HepG2 (cell line): Measurements from ENCODE around the gene WNK4. TPM values are rescaled to one million over a fixed set of nuclear protein-coding genes. Genes with fewer than 3 reads are reported as not detected.
A peak's percentile ranks its signal among the peaks of the same experiment; 100 is the strongest.

Experiments used
- ATF5 ChIP-seq: sonication (generic); formaldehyde crosslinking; IDR thresholded peaks from 2 replicates; pipeline ENCODE4 v1.4.0; 2020; ENCODE audit warnings: mild to moderate bottlenecking, low read depth, missing genetic modification reagents
- CBX5 ChIP-seq: sonication (generic); formaldehyde crosslinking; IDR thresholded peaks from 2 replicates; pipeline ENCODE4 v1.4.0; 2020; ENCODE audit warnings: missing genetic modification reagents, borderline replicate concordance
- FIP1L1 ChIP-seq: fragments of 200-400 bp; formaldehyde crosslinking; IDR thresholded peaks from 2 replicates; pipeline ENCODE4 v1.6.1; 2018; ENCODE audit warnings: low read depth, mild to moderate bottlenecking, low read length, moderate library complexity, borderline replicate concordance; ENCODE audit not compliant: insufficient read depth
- GTF2F1 ChIP-seq: fragments of 150-350 bp; IDR thresholded peaks from 2 replicates; pipeline ENCODE4 v1.6.1; 2014; ENCODE audit warnings: low read length
- HOXA9 ChIP-seq: sonication (generic); formaldehyde crosslinking; IDR thresholded peaks from 2 replicates; pipeline ENCODE4 v1.8.1; 2022; ENCODE audit warnings: missing genetic modification reagents, mild to moderate bottlenecking, moderate library complexity, borderline replicate concordance
- KIAA2018 ChIP-seq: sonication (generic); formaldehyde crosslinking; IDR thresholded peaks from 2 replicates; pipeline ENCODE4 v1.5.0; 2020; ENCODE audit warnings: mild to moderate bottlenecking, missing genetic modification reagents, borderline replicate concordance
- PAWR ChIP-seq: sonication (generic); formaldehyde crosslinking; IDR thresholded peaks from 2 replicates; pipeline ENCODE4 v1.4.0; 2020; ENCODE audit warnings: missing genetic modification reagents, mild to moderate bottlenecking, borderline replicate concordance
- PCBP1 ChIP-seq: fragments of 200-400 bp; formaldehyde crosslinking; IDR thresholded peaks from 2 replicates; pipeline ENCODE4 v1.6.1; 2017; ENCODE audit warnings: mild to moderate bottlenecking, low read depth, low read length, borderline replicate concordance
- PHF5A ChIP-seq: IDR thresholded peaks from one replicate; pipeline ENCODE4 v1.6.1; 2018; ENCODE audit warnings: low read depth, missing genetic modification reagents; ENCODE audit not compliant: unreplicated experiment
- SALL1 ChIP-seq: sonication (generic); formaldehyde crosslinking; IDR thresholded peaks from 2 replicates; pipeline ENCODE4 v1.8.0; 2022; ENCODE audit warnings: mild to moderate bottlenecking, missing genetic modification reagents
- SATB2 ChIP-seq: sonication (generic); formaldehyde crosslinking; IDR thresholded peaks from 2 replicates; pipeline ENCODE4 v1.5.0; 2020; ENCODE audit warnings: missing genetic modification reagents
- SPEN ChIP-seq: sonication (generic); formaldehyde crosslinking; IDR thresholded peaks from 2 replicates; pipeline ENCODE4 v1.5.1; 2020; ENCODE audit warnings: low read depth, mild to moderate bottlenecking, missing genetic modification reagents
- THYN1 ChIP-seq: sonication (generic); formaldehyde crosslinking; IDR thresholded peaks from 2 replicates; pipeline ENCODE4 v1.8.1; 2023; ENCODE audit warnings: low read depth, mild to moderate bottlenecking, moderate library complexity, missing genetic modification reagents, borderline replicate concordance
- XBP1 ChIP-seq: sonication (generic); formaldehyde crosslinking; IDR thresholded peaks from 2 replicates; pipeline ENCODE4 v1.5.0; 2020; ENCODE audit warnings: missing genetic modification reagents
- ZNF274 ChIP-seq: sonication (generic); formaldehyde crosslinking; IDR thresholded peaks from 2 replicates; pipeline ENCODE4 v1.5.1; 2020; ENCODE audit warnings: mild to moderate bottlenecking, missing genetic modification reagents
- ZNF564 ChIP-seq: sonication (generic); formaldehyde crosslinking; IDR thresholded peaks from 2 replicates; pipeline ENCODE4 v1.8.1; 2023; ENCODE audit warnings: mild to moderate bottlenecking, missing genetic modification reagents
- ZUFSP ChIP-seq: sonication (generic); formaldehyde crosslinking; IDR thresholded peaks from 2 replicates; pipeline ENCODE4 v1.9.0; 2021; ENCODE audit warnings: missing genetic modification reagents, mild to moderate bottlenecking, borderline replicate concordance
- polyA plus RNA-seq, 8 experiments: library from polyadenylated mRNA; depleted of rRNA in 3 of 8; stranded (reverse) in 7 of 8; unstranded in 1 of 8; fragments of >200 nt; fragmentation: Illumina TruSeq in 4 of 8; extraction: Trizol in 4 of 8; gene quantifications; 2 replicates each; pipeline versions ENCODE4 v1.2.1 to v1.2.3, GENCODE V29; 2011 to 2016; ENCODE audit warnings: low read depth in 4 of 8, missing spikeins in 1 of 8, mixed read lengths in 1 of 8; ENCODE audit not compliant: insufficient read depth in 1 of 8
- total RNA-seq, 5 experiments: library from RNA; depleted of rRNA; stranded (reverse); fragments of >200 nt; fragmentation: Illumina TruSeq; extraction: Trizol; gene quantifications; 2 replicates each; pipeline ENCODE4 v1.2.3, GENCODE V29; 2016; ENCODE audit warnings: low read depth in 1 of 5

The WNK4 gene
- total and polyA plus RNA-seq, 2 of the 13 experiments (the other 11 are each of a cell fraction or from before 2014, with no cell fraction given) = 2.7 to 13.7 TPM

GRCh38 chr17:42744283-42744805 is 36.1 kb upstream of the WNK4 start (continued):
- TF ChIP-seq XBP1 (CRISPR knock-in tag) = no peak
- no peak for TF ChIP-seq ATF5 (CRISPR knock-in tag)
- TF ChIP-seq SATB2 (CRISPR knock-in tag) = no peak
- TF ChIP-seq ZNF564 = no peak
- TF ChIP-seq THYN1 (CRISPR knock-in tag) = no peak
- no peak for TF ChIP-seq GTF2F1
- no peak for TF ChIP-seq PHF5A (CRISPR knock-in tag)
- no peak for TF ChIP-seq ZNF274 (CRISPR knock-in tag)
- TF ChIP-seq FIP1L1 = no peak
- TF ChIP-seq CBX5 (CRISPR knock-in tag) = no peak
- TF ChIP-seq HOXA9 (CRISPR knock-in tag) = no peak
- TF ChIP-seq PCBP1 = no peak
- no peak for TF ChIP-seq SALL1
- no peak for TF ChIP-seq KIAA2018 (CRISPR knock-in tag)
- no peak for TF ChIP-seq SPEN
- TF ChIP-seq ZUFSP = no peak
- 0 out of 2 replicates have a peak, but pooled peaks have one; percentile 11 for TF ChIP-seq PAWR (CRISPR knock-in tag)
